NCI-H524 treated with DMSO at 0.1 percent for 48 hours (cell line): ENCODE results near the gene ABCF2.

Experiments used
- DNase-seq: peaks from one replicate; lab custom pipeline; 2025; lab: John Stamatoyannopoulos, UW

ABCF2 gene

GRCh38 chr7:151195616-151196450 lies 31.2 kb downstream of the ABCF2 start:
- no peak for DNase-seq

- DNase-seq = no peak
Observed at GRCh38 chr7:151194188-151194587, 32.8 kb downstream of the ABCF2 start.

- no peak for DNase-seq
Observed at GRCh38 chr7:151193203-151193978, 33.6 kb downstream of the ABCF2 start.

GRCh38 chr7:151192002-151192539 lies 34.9 kb downstream of the ABCF2 start:
- no peak for DNase-seq

- DNase-seq = no peak
Observed at GRCh38 chr7:151191544-151191943, 35.5 kb downstream of the ABCF2 start.

GRCh38 chr7:151189038-151189437 lies 38.0 kb downstream of the ABCF2 start:
- DNase-seq = no peak

GRCh38 chr7:151188252-151188542 lies 38.8 kb downstream of the ABCF2 start:
- DNase-seq = no peak

GRCh38 chr7:151187409-151188251 lies 39.4 kb downstream of the ABCF2 start:
- no peak for DNase-seq

- no peak for DNase-seq
Observed at GRCh38 chr7:151186640-151187408, 40.2 kb downstream of the ABCF2 start, which contains the start of gene ASB10. ASB10 (minus strand) TSS chr7:151187250; CDS start chr7:151187130, 120 bp downstream.

- no peak for DNase-seq
Observed at GRCh38 chr7:151185762-151186639, 41.0 kb downstream of the ABCF2 start.

- DNase-seq = no peak
Observed at GRCh38 chr7:151181011-151181431, 46.0 kb downstream of the ABCF2 start.

- no peak for DNase-seq
Observed at GRCh38 chr7:151179946-151180345, 47.1 kb downstream of the ABCF2 start.

GRCh38 chr7:151179287-151179860 lies 47.6 kb downstream of the ABCF2 start:
- DNase-seq = no peak

GRCh38 chr7:151178831-151179230 lies 48.2 kb downstream of the ABCF2 start:
- DNase-seq = no peak

- DNase-seq = no peak
Observed at GRCh38 chr7:151178236-151178635, 48.8 kb downstream of the ABCF2 start.

GRCh38 chr7:151177310-151177709 lies 49.7 kb downstream of the ABCF2 start:
- no peak for DNase-seq

GRCh38 chr7:151176401-151176800 lies 50.6 kb downstream of the ABCF2 start:
- no peak for DNase-seq

GRCh38 chr7:151175793-151176311 lies 51.2 kb downstream of the ABCF2 start:
- DNase-seq = no peak

GRCh38 chr7:151175047-151175792 lies 51.8 kb downstream of the ABCF2 start:
- no peak for DNase-seq
